Left ventricle myocardium superior (tissue), 1 donor: ENCODE results near the gene CNTN1. TPM values are rescaled to one million over a fixed set of nuclear protein-coding genes. Genes with fewer than 3 reads are reported as not detected.

Experiments
- ATAC-seq: fragments of 200-7000 bp; cut with Tn5 transposase; one replicate; pipeline ENCODE4 v1.9.1; 2020; ENCODE audit warnings: mild to moderate bottlenecking, moderate library complexity
- DNase-seq: peaks from one replicate; pipeline ENCODE4 v3.0.0-alpha.2; 2020
- intact Hi-C: fragments of 100-400 bp; cut with micrococcal nuclease; formaldehyde crosslinking; loops from one replicate; pipeline ENCODE4 v1.11.0; 2022
- total RNA-seq: library from RNA; stranded (reverse); fragmentation: NEBNext Ultra II Directional; extraction: Animal tissue kit (Norgen Biotek cat#: 25700); gene quantifications from one replicate; pipeline ENCODE4 v1.2.1, GENCODE V29; 2021
- donor health status: DM: no; HTN: yes; CAD: no; lungs with severe emphysema.

CNTN1 gene
- total RNA-seq, 1 donor from 2014 or later = 0.57 TPM

- intact Hi-C loops = no loop called here
- DNase-seq (no peak), ATAC-seq (no peak)
These were observed 245.7 kb downstream of the CNTN1 start for GRCh38 chr12:40937891-40938290.

- intact Hi-C loops = no loop called here
- DNase-seq = no peak
- no peak for ATAC-seq
These were observed 250.1 kb downstream of the CNTN1 start for GRCh38 chr12:40942326-40942725.

- intact Hi-C loops = loop anchor here (5.0 kb wide), 1 partner anchor 1077 kb away; no protein-coding TSS in a partner anchor
These were observed 253.5 kb downstream of the CNTN1 start for GRCh38 chr12:40945772-40946171.

GRCh38 chr12:40946612-40947194 is 254.5 kb downstream of the CNTN1 start:
- intact Hi-C loops = loop anchor here (5.0 kb wide), 1 partner anchor 1076 kb away; no protein-coding TSS in a partner anchor
- DNase-seq = no peak
- ATAC-seq = no peak

More at GRCh38 chr12:40945772-40946171, 253.5 kb downstream of the CNTN1 start:
- DNase-seq (no peak), ATAC-seq (no peak)

- no peak for DNase-seq
- no peak for ATAC-seq
- intact Hi-C loops = loop anchor here (5.0 kb wide), 1 partner anchor 1075 kb away; no protein-coding TSS in a partner anchor
These were observed 255.6 kb downstream of the CNTN1 start for GRCh38 chr12:40947797-40948196.

GRCh38 chr12:40953076-40953475 is 260.8 kb downstream of the CNTN1 start:
- DNase-seq (no peak), ATAC-seq (no peak)
- intact Hi-C loops = no loop called here

GRCh38 chr12:40957417-40957816 is 265.2 kb downstream of the CNTN1 start:
- ATAC-seq = no peak

GRCh38 chr12:40959041-40959440 is 266.8 kb downstream of the CNTN1 start:
- ATAC-seq = no peak
- no peak for DNase-seq
- intact Hi-C loops = no loop called here

More at GRCh38 chr12:40957417-40957816, 265.2 kb downstream of the CNTN1 start:
- intact Hi-C loops = no loop called here
- no peak for DNase-seq

- ATAC-seq (no peak), DNase-seq (no peak)
- intact Hi-C loops = no loop called here
These were observed 271.5 kb downstream of the CNTN1 start for GRCh38 chr12:40963751-40964150.

GRCh38 chr12:40969796-40970195 is 277.6 kb downstream of the CNTN1 start:
- ATAC-seq (no peak), DNase-seq (no peak)
- intact Hi-C loops = no loop called here

GRCh38 chr12:40970320-40970907 is 278.2 kb downstream of the CNTN1 start:
- intact Hi-C loops = no loop called here
- no peak for DNase-seq
- no peak for ATAC-seq

- ATAC-seq = no peak
- intact Hi-C loops = no loop called here
- no peak for DNase-seq
These were observed 279.7 kb downstream of the CNTN1 start for GRCh38 chr12:40971911-40972310.

- intact Hi-C loops = no loop called here
- DNase-seq (no peak), ATAC-seq (no peak)
These were observed 284.3 kb downstream of the CNTN1 start for GRCh38 chr12:40976546-40976945.

- intact Hi-C loops = no loop called here
- no peak for DNase-seq
- no peak for ATAC-seq
These were observed 288.3 kb downstream of the CNTN1 start for GRCh38 chr12:40980427-40980961.

- intact Hi-C loops = no loop called here
- DNase-seq (no peak), ATAC-seq (no peak)
These were observed 293.8 kb downstream of the CNTN1 start for GRCh38 chr12:40986001-40986400.

- DNase-seq (no peak), ATAC-seq (no peak)
- intact Hi-C loops = no loop called here
These were observed 296.1 kb downstream of the CNTN1 start for GRCh38 chr12:40988355-40988754.

- intact Hi-C loops = no loop called here
- DNase-seq (no peak), ATAC-seq (no peak)
These were observed 296.6 kb downstream of the CNTN1 start for GRCh38 chr12:40988824-40989223.

GRCh38 chr12:40989785-40990184 is 297.5 kb downstream of the CNTN1 start:
- ATAC-seq = no peak
- intact Hi-C loops = no loop called here
- DNase-seq = no peak

- intact Hi-C loops = no loop called here
- ATAC-seq = no peak
These were observed 299.9 kb downstream of the CNTN1 start for GRCh38 chr12:40992158-40992557.

GRCh38 chr12:40992674-40993073 is 300.4 kb downstream of the CNTN1 start:
- intact Hi-C loops = no loop called here

More at GRCh38 chr12:40992158-40992557, 299.9 kb downstream of the CNTN1 start:
- DNase-seq = no peak

GRCh38 chr12:40993158-40993557 is 300.9 kb downstream of the CNTN1 start:
- ATAC-seq (no peak), DNase-seq (no peak)
- intact Hi-C loops = no loop called here

More at GRCh38 chr12:40992674-40993073, 300.4 kb downstream of the CNTN1 start:
- ATAC-seq = no peak
- no peak for DNase-seq
